ENCODE data around the gene CHKB.

The CHKB gene

DNA sequence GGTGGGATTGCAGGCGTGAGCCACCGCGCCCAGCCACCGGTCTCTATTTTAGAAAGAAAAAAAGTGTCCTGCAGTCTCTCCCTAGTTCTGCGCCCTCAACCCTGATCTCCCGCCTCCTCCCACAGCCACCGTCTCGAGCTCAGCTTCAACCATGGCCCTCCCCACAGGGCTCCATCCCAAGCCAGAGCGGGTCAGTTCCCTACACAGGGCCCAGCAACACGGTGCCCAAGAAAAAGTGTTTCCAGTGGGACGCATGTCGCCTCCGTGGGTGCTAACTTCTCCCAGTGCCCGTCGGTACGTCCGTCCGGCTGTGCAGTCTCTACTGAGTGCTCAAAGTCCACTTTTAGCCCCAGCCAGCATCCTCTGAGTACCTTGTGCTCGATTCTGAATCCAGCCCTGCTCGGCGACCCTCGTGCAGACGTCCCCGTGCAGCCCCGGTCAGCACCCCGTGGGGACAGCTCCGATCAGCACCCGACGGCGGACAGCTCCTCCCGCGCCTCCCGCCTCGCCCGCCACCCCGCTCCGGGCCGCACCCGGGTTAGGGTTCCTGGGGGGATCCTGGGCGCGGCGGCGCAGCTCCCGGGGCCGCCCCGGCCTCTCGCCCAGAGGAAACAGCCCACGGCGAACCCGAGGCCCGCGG lies 17.3 kb upstream of the CHKB start:
- Histone ChIP-seq H3K4me1 (ENCODE audit: control insufficient read depth in 2 of 2, insufficient read depth in 2 of 2, low read length in 2 of 2) (no peaks in the 10 kb centered on the region), H3K9me3 (ENCODE audit: control insufficient read depth in 2 of 2, low read length in 2 of 2) (no peaks in the 10 kb centered on the region), H3K4me3 (ENCODE audit: low read length in 2 of 2) (no peak overlapping the region), H3K36me3 (ENCODE audit: control insufficient read depth in 2 of 2, insufficient read depth in 2 of 2, low read length in 2 of 2) (no peaks in the 10 kb centered on the region), H3K27ac (ENCODE audit: low read depth in 2 of 2, low read length in 2 of 2) (no peak overlapping the region), H3K27me3 (ENCODE audit: control insufficient read depth in 2 of 2, insufficient read depth in 2 of 2, low read length in 2 of 2) (peaks cover 16 to 22% of the 10 kb centered on the region in 2 donors), H3K9ac (ENCODE audit: low read depth in 1 of 2, low read length in 2 of 2) (no peak overlapping the region)

DNA sequence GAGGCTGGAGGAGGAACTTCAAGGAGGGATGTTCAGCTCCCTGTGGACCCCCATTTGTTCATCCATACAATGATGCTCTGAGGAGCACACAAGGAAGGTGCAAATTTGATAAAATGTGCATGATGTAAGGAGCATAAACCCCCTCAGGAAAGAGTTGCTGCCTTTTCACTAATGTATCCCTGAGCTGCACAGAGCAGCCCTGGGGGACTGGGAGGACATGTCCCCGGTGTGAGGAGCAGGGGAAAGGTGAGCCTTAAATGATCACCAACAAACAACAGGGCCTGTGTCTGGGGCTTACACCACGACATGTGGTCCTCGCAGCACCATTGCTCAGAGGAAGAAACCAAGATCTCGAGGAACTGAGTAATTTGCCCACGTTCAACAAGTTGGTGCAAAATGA lies 14.4 kb upstream of the CHKB start:
- H3K9me3 ChIP-seq (ENCODE audit: control insufficient read depth in 2 of 2, low read length in 2 of 2) = no peaks in the 10 kb centered on the region
- no peak overlapping the region for H3K9ac ChIP-seq (ENCODE audit: low read depth in 1 of 2, low read length in 2 of 2)

DNA sequence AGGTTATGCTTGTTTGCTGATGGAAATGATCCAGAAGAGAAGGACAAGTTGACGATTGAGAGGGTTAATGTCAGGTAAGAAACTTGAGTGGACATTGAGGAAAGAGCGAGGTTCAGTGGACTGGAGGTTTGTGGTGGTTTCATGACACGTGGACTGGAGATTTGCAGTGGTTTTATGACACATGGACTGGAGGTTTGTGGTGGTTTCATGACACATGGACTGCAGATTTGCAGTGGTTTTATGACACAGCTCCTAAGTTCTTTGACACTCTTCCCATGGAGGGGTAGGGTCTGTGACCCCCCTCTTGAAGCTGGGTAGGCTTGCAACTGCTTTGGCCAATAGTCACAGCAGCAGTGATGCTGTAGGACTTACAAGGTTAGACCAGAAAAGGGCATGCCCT lies 12.5 kb upstream of the CHKB start:
- no peak overlapping the region for H3K27ac ChIP-seq (ENCODE audit: low read depth in 2 of 2, low read length in 2 of 2)
- no peaks in the 10 kb centered on the region for H3K4me1 ChIP-seq (ENCODE audit: control insufficient read depth in 2 of 2, insufficient read depth in 2 of 2, low read length in 2 of 2)
- H3K4me3 ChIP-seq (ENCODE audit: low read length in 2 of 2) = no peak overlapping the region
- H3K36me3 ChIP-seq (ENCODE audit: control insufficient read depth in 2 of 2, insufficient read depth in 2 of 2, low read length in 2 of 2) = no peaks in the 10 kb centered on the region
- peaks cover 4 to 7% of the 10 kb centered on the region in 2 donors for H3K27me3 ChIP-seq (ENCODE audit: control insufficient read depth in 2 of 2, insufficient read depth in 2 of 2, low read length in 2 of 2)
- no peak overlapping the region for H3K9ac ChIP-seq (ENCODE audit: low read depth in 1 of 2, low read length in 2 of 2)
- no peaks in the 10 kb centered on the region for H3K9me3 ChIP-seq (ENCODE audit: control insufficient read depth in 2 of 2, low read length in 2 of 2)

More for the DNA sequence above, 14.4 kb upstream of the CHKB start:
- peaks cover 5 to 13% of the 10 kb centered on the region in 2 donors for H3K27me3 ChIP-seq (ENCODE audit: control insufficient read depth in 2 of 2, insufficient read depth in 2 of 2, low read length in 2 of 2)
- no peak overlapping the region for H3K27ac ChIP-seq (ENCODE audit: low read depth in 2 of 2, low read length in 2 of 2)
- H3K4me3 ChIP-seq (ENCODE audit: low read length in 2 of 2) = no peak overlapping the region
- H3K36me3 ChIP-seq (ENCODE audit: control insufficient read depth in 2 of 2, insufficient read depth in 2 of 2, low read length in 2 of 2) = no peaks in the 10 kb centered on the region
- no peaks in the 10 kb centered on the region for H3K4me1 ChIP-seq (ENCODE audit: control insufficient read depth in 2 of 2, insufficient read depth in 2 of 2, low read length in 2 of 2)

GRCh38 chr22:50587407-50587806 lies 4.8 kb upstream of the CHKB start:
- H3K27me3 ChIP-seq (ENCODE audit: control insufficient read depth in 2 of 2, insufficient read depth in 2 of 2, low read length in 2 of 2) = no peaks in the 10 kb centered on the region
- H3K9me3 ChIP-seq (ENCODE audit: control insufficient read depth in 2 of 2, low read length in 2 of 2) = no peaks in the 10 kb centered on the region
- H3K36me3 ChIP-seq (ENCODE audit: control insufficient read depth in 2 of 2, insufficient read depth in 2 of 2, low read length in 2 of 2) = no peaks in the 10 kb centered on the region
- H3K9ac ChIP-seq (ENCODE audit: low read depth in 1 of 2, low read length in 2 of 2) = no peak overlapping the region
- no peak overlapping the region for H3K27ac ChIP-seq (ENCODE audit: low read depth in 2 of 2, low read length in 2 of 2)
- peaks cover 5 to 7% of the 10 kb centered on the region in 2 donors for H3K4me1 ChIP-seq (ENCODE audit: control insufficient read depth in 2 of 2, insufficient read depth in 2 of 2, low read length in 2 of 2)
- no peak overlapping the region for H3K4me3 ChIP-seq (ENCODE audit: low read length in 2 of 2)

GRCh38 chr22:50586416-50586815 lies 3.8 kb upstream of the CHKB start:
- H3K9me3 ChIP-seq (ENCODE audit: control insufficient read depth in 2 of 2, low read length in 2 of 2) = no peaks in the 10 kb centered on the region
- no peak overlapping the region for H3K27ac ChIP-seq (ENCODE audit: low read depth in 2 of 2, low read length in 2 of 2)
- H3K4me1 ChIP-seq (ENCODE audit: control insufficient read depth in 2 of 2, insufficient read depth in 2 of 2, low read length in 2 of 2) = peaks cover 11 to 14% of the 10 kb centered on the region in 2 donors
- H3K27me3 ChIP-seq (ENCODE audit: control insufficient read depth in 2 of 2, insufficient read depth in 2 of 2, low read length in 2 of 2) = no peaks in the 10 kb centered on the region
- H3K36me3 ChIP-seq (ENCODE audit: control insufficient read depth in 2 of 2, insufficient read depth in 2 of 2, low read length in 2 of 2) = no peaks in the 10 kb centered on the region
- H3K9ac ChIP-seq (ENCODE audit: low read depth in 1 of 2, low read length in 2 of 2) = no peak overlapping the region
- H3K4me3 ChIP-seq (ENCODE audit: low read length in 2 of 2) = no peak overlapping the region

- H3K27me3 ChIP-seq (ENCODE audit: control insufficient read depth in 2 of 2, insufficient read depth in 2 of 2, low read length in 2 of 2) = no peaks in the 10 kb centered on the region
- H3K9me3 ChIP-seq (ENCODE audit: control insufficient read depth in 2 of 2, low read length in 2 of 2) = no peaks in the 10 kb centered on the region
- peaks cover 0 to 3% of the 10 kb centered on the region in 2 donors for H3K36me3 ChIP-seq (ENCODE audit: control insufficient read depth in 2 of 2, insufficient read depth in 2 of 2, low read length in 2 of 2)
- peaks cover 14 to 16% of the 10 kb centered on the region in 2 donors for H3K4me1 ChIP-seq (ENCODE audit: control insufficient read depth in 2 of 2, insufficient read depth in 2 of 2, low read length in 2 of 2)
- H3K4me3 ChIP-seq (ENCODE audit: low read length in 2 of 2) = no peak overlapping the region
- no peak overlapping the region for H3K27ac ChIP-seq (ENCODE audit: low read depth in 2 of 2, low read length in 2 of 2)
- H3K9ac ChIP-seq (ENCODE audit: low read depth in 1 of 2, low read length in 2 of 2) = no peak overlapping the region
These were observed 3.1 kb upstream of the CHKB start for GRCh38 chr22:50585781-50586180.

GRCh38 chr22:50585238-50585637 lies 2.6 kb upstream of the CHKB start:
- H3K27ac ChIP-seq (ENCODE audit: low read depth in 2 of 2, low read length in 2 of 2) = no peak overlapping the region
- H3K36me3 ChIP-seq (ENCODE audit: control insufficient read depth in 2 of 2, insufficient read depth in 2 of 2, low read length in 2 of 2) = peaks cover 0 to 4% of the 10 kb centered on the region in 2 donors
- peaks cover 14 to 16% of the 10 kb centered on the region in 2 donors for H3K4me1 ChIP-seq (ENCODE audit: control insufficient read depth in 2 of 2, insufficient read depth in 2 of 2, low read length in 2 of 2)
- H3K9ac ChIP-seq (ENCODE audit: low read depth in 1 of 2, low read length in 2 of 2) = no peak overlapping the region
- no peaks in the 10 kb centered on the region for H3K27me3 ChIP-seq (ENCODE audit: control insufficient read depth in 2 of 2, insufficient read depth in 2 of 2, low read length in 2 of 2)
- no peaks in the 10 kb centered on the region for H3K9me3 ChIP-seq (ENCODE audit: control insufficient read depth in 2 of 2, low read length in 2 of 2)
- no peak overlapping the region for H3K4me3 ChIP-seq (ENCODE audit: low read length in 2 of 2)

- Histone ChIP-seq H3K4me3 (ENCODE audit: low read length in 2 of 2) (no peak overlapping the region), H3K27ac (ENCODE audit: low read depth in 2 of 2, low read length in 2 of 2) (no peak overlapping the region), H3K9me3 (ENCODE audit: control insufficient read depth in 2 of 2, low read length in 2 of 2) (no peaks in the 10 kb centered on the region), H3K9ac (ENCODE audit: low read depth in 1 of 2, low read length in 2 of 2) (no peak overlapping the region), H3K27me3 (ENCODE audit: control insufficient read depth in 2 of 2, insufficient read depth in 2 of 2, low read length in 2 of 2) (no peaks in the 10 kb centered on the region), H3K4me1 (ENCODE audit: control insufficient read depth in 2 of 2, insufficient read depth in 2 of 2, low read length in 2 of 2) (peaks cover 14 to 16% of the 10 kb centered on the region in 2 donors), H3K36me3 (ENCODE audit: control insufficient read depth in 2 of 2, insufficient read depth in 2 of 2, low read length in 2 of 2) (peaks cover 2 to 11% of the 10 kb centered on the region in 2 donors)
These were observed 1.8 kb upstream of the CHKB start for GRCh38 chr22:50584106-50585096.

DNA sequence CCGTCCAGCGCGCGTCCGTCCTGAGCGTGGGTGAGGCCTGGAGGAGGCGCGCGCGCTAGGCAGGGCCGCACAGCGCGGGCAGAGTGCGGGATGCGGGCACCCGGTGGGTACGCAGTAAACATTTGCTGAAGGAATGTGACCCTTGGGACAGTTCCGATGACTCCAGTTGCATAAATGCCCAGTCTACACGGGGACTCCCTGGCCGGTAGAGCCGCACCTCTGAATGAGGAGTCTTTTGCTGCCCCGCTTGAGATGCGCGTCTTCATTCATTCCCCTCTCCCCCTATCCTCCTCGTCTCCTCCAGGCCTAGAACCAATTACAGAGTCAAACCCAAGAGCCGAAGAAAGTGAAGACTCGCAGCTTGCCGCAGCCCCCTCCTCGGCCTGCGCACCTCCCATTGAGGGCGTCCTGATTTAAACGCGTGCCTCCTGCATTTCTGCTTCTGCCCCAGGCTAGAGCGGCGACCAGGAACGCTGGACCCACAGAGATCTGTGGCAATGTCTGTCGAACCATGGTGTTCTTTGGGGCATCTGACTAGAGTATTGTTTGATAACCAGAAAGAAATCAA lies 729 bp upstream of the CHKB start:
- Histone ChIP-seq H3K9ac (ENCODE audit: low read depth in 1 of 2, low read length in 2 of 2) (peak overlapping the region; percentile 80 to 86), H3K9me3 (ENCODE audit: control insufficient read depth in 2 of 2, low read length in 2 of 2) (no peaks in the 10 kb centered on the region), H3K4me3 (ENCODE audit: low read length in 2 of 2) (peak overlapping the region; percentile 92), H3K27me3 (ENCODE audit: control insufficient read depth in 2 of 2, insufficient read depth in 2 of 2, low read length in 2 of 2) (no peaks in the 10 kb centered on the region), H3K36me3 (ENCODE audit: control insufficient read depth in 2 of 2, insufficient read depth in 2 of 2, low read length in 2 of 2) (peaks cover 6 to 15% of the 10 kb centered on the region in 2 donors), H3K27ac (ENCODE audit: low read depth in 2 of 2, low read length in 2 of 2) (peak overlapping the region; percentile 60 to 99), H3K4me1 (ENCODE audit: control insufficient read depth in 2 of 2, insufficient read depth in 2 of 2, low read length in 2 of 2) (peaks cover 14 to 22% of the 10 kb centered on the region in 2 donors)

All from mucosa of rectum (tissue), 2 donors.